ENCODE data around the gene CACYBP.

The CACYBP gene

GRCh38 chr1:175054736-175055135, 55.0 kb downstream of the CACYBP start:
- Histone ChIP-seq H3K9me3 (no peaks in the 10 kb centered on the region), H3K4me3 (no peak overlapping the region), H3K27me3 (peaks cover 0 to 2% of the 10 kb centered on the region in 2 donors), H3K4me1 (no peaks in the 10 kb centered on the region), H3K36me3 (no peaks in the 10 kb centered on the region), H3K27ac (no peak overlapping the region)
- DNase-seq: no peak
- intact Hi-C loops (cut with DNase I; ENCODE audit: low total_unique reads): no loop called here
- TF ChIP-seq CTCF (IDR thresholded peaks at IDR 0.05): no peak

Measured in tibial artery (tissue), 4 donors.